Tibial nerve (tissue), 4 donors: ENCODE data around the gene PITX1. TPM values are rescaled to one million over a fixed set of nuclear protein-coding genes. Genes with fewer than 3 reads are reported as not detected.

Experiments used
- DNase-seq, 2 donors: peaks; one replicate each; pipeline ENCODE4 v3.0.0-alpha.2; 2019; ENCODE audit warnings: low spot score in 2 of 2
- H3K27ac ChIP-seq, 4 donors: fragments of 200-600 bp; sonication (generic) in 3 of 4; one replicate each; pipeline ENCODE4 v1.5.1; 2017 to 2019; ENCODE audit warnings: mild to moderate bottlenecking in 1 of 4
- H3K27me3 ChIP-seq, 2 donors: fragments of 200-600 bp; sonication (generic) in 1 of 2; one replicate each; pipeline versions ENCODE4 v1.5.1 to v1.6.0; 2017 to 2019
- H3K36me3 ChIP-seq, 3 donors: fragments of 200-600 bp; sonication (generic); one replicate each; pipeline ENCODE4 v1.5.1; 2018 to 2019
- H3K4me1 ChIP-seq, 4 donors: fragments of 200-600 bp; sonication (generic) in 3 of 4; one replicate each; pipeline ENCODE4 v1.5.1; 2017 to 2019
- H3K4me3 ChIP-seq, 4 donors: fragments of 200-600 bp; sonication (generic) in 3 of 4; one replicate each; pipeline ENCODE4 v1.5.1; 2017 to 2019; ENCODE audit warnings: mild to moderate bottlenecking in 1 of 4, moderate library complexity in 1 of 4
- H3K9me3 ChIP-seq, 4 donors: fragments of 200-600 bp; sonication (generic) in 3 of 4; one replicate each; pipeline ENCODE4 v1.5.1; 2017 to 2019
- EP300 ChIP-seq, 2 donors: sonication (generic); formaldehyde crosslinking; IDR thresholded peaks; one replicate each; pipeline ENCODE4 v1.6.1; 2017; ENCODE audit warnings: antibody characterized with exemption in 2 of 2, mild to moderate bottlenecking in 1 of 2
- POLR2A ChIP-seq, 2 donors: fragments of 450-650 bp; IDR thresholded peaks; one replicate each; pipeline ENCODE4 v1.6.1; 2017; ENCODE audit warnings: antibody characterized with exemption in 2 of 2, mild to moderate bottlenecking in 2 of 2, moderate library complexity in 2 of 2
- WGBS, 2 donors: methylation state at CpG; one replicate each; pipeline ENCODE4 v1.1.5; 2018; 5-methylcytosine and 5-hydroxymethylcytosine counted together
- total RNA-seq, 4 donors: library from RNA; depleted of rRNA; stranded (reverse); fragments of >200 nt; gene quantifications; one replicate each; pipeline ENCODE4 v1.1.0, GENCODE V29; 2016
- TF ChIP-seq, protein P1 (sequence below), 5 experiments: fragments of 200-600 bp in 3 of 5; fragments of 450-650 bp in 2 of 5; sonication (generic) in 3 of 5; IDR thresholded peaks; one replicate each; pipeline ENCODE4 v1.5.1; 2016 to 2019; ENCODE audit warnings: antibody characterized with exemption in 5 of 5, mild to moderate bottlenecking in 3 of 5, moderate library complexity in 2 of 5

Gene PITX1
- total RNA-seq, 4 donors from 2014 or later: 1.1 to 5.4 (median 3.0) TPM

- Histone ChIP-seq H3K27ac (no peak overlapping the region), H3K27me3 (peaks cover 10 to 65% of the 10 kb centered on the region in 2 donors), H3K36me3 (no peaks in the 10 kb centered on the region), H3K4me3 (no peak overlapping the region), H3K9me3 (no peaks in the 10 kb centered on the region), H3K4me1 (peaks cover 0 to 39% (median 11%) of the 10 kb centered on the region in 4 donors)
- 20 to 28% methylated on average over 18 to 22 of the region's 29 CpGs for WGBS, 2 donors
- TF ChIP-seq EP300 (IDR thresholded peaks at IDR 0.05) (no peak), POLR2A (IDR thresholded peaks at IDR 0.05) (no peak)
- TF ChIP-seq, protein P1, sequence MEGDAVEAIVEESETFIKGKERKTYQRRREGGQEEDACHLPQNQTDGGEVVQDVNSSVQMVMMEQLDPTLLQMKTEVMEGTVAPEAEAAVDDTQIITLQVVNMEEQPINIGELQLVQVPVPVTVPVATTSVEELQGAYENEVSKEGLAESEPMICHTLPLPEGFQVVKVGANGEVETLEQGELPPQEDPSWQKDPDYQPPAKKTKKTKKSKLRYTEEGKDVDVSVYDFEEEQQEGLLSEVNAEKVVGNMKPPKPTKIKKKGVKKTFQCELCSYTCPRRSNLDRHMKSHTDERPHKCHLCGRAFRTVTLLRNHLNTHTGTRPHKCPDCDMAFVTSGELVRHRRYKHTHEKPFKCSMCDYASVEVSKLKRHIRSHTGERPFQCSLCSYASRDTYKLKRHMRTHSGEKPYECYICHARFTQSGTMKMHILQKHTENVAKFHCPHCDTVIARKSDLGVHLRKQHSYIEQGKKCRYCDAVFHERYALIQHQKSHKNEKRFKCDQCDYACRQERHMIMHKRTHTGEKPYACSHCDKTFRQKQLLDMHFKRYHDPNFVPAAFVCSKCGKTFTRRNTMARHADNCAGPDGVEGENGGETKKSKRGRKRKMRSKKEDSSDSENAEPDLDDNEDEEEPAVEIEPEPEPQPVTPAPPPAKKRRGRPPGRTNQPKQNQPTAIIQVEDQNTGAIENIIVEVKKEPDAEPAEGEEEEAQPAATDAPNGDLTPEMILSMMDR (IDR thresholded peaks at IDR 0.05): no peak
- no peak for DNase-seq
These were observed 6.7 kb downstream of the PITX1 start for GRCh38 chr5:135027266-135027696.

- Histone ChIP-seq H3K9me3 (no peaks in the 10 kb centered on the region), H3K4me1 (peaks cover 0 to 37% (median 10%) of the 10 kb centered on the region in 4 donors), H3K27me3 (peaks cover 4 to 60% of the 10 kb centered on the region in 2 donors), H3K4me3 (no peak overlapping the region), H3K27ac (no peak overlapping the region), H3K36me3 (no peaks in the 10 kb centered on the region)
- no peak for DNase-seq
- TF ChIP-seq, protein P1 (IDR thresholded peaks at IDR 0.05): no peak
- TF ChIP-seq POLR2A (IDR thresholded peaks at IDR 0.05) (no peak), EP300 (IDR thresholded peaks at IDR 0.05) (no peak)
- 52 to 70% methylated on average over 9 to 12 of the region's 12 CpGs for WGBS, 2 donors
These were observed 7.3 kb downstream of the PITX1 start for GRCh38 chr5:135026645-135027265.

GRCh38 chr5:135025730-135026644 lies 8.0 kb downstream of the PITX1 start:
- peaks cover 0 to 29% (median 5%) of the 10 kb centered on the region in 4 donors for H3K4me1 ChIP-seq
- H3K36me3 ChIP-seq: no peaks in the 10 kb centered on the region
- H3K9me3 ChIP-seq: no peaks in the 10 kb centered on the region
- H3K27ac ChIP-seq: no peak overlapping the region
- TF ChIP-seq POLR2A (IDR thresholded peaks at IDR 0.05) (no peak), EP300 (IDR thresholded peaks at IDR 0.05) (no peak)
- TF ChIP-seq, protein P1 (IDR thresholded peaks at IDR 0.05): no peak
- peaks cover 0 to 52% of the 10 kb centered on the region in 2 donors for H3K27me3 ChIP-seq
- WGBS, 2 donors: 84 to 86% methylated on average over 15 of the region's 15 CpGs
- DNase-seq: no peak
- H3K4me3 ChIP-seq: no peak overlapping the region

- no peak for TF ChIP-seq POLR2A (IDR thresholded peaks at IDR 0.05)
- TF ChIP-seq, protein P1 (IDR thresholded peaks at IDR 0.05): no peak
- TF ChIP-seq EP300 (IDR thresholded peaks at IDR 0.05): no peak
- Histone ChIP-seq H3K36me3 (no peaks in the 10 kb centered on the region), H3K27ac (no peak overlapping the region)
These were observed 8.9 kb downstream of the PITX1 start for GRCh38 chr5:135024956-135025729.

More at GRCh38 chr5:135024956-135025729, 8.9 kb downstream of the PITX1 start:
- Histone ChIP-seq H3K4me1 (peaks cover 0 to 21% (median 0%) of the 10 kb centered on the region in 4 donors), H3K9me3 (no peaks in the 10 kb centered on the region), H3K4me3 (no peak overlapping the region), H3K27me3 (peaks cover 0 to 44% of the 10 kb centered on the region in 2 donors)
- WGBS, 2 donors: 87 to 90% methylated on average over 9 to 11 of the region's 11 CpGs
- DNase-seq: no peak
